Hypothalamus (tissue), 51 donors: Measurements from ENCODE around the gene BTBD6.
A peak's percentile ranks its signal among the peaks of the same experiment; 100 is the strongest.

Experiments
- DNase-seq, 51 donors: peaks; one replicate each; lab custom pipeline; 2025; lab: John Stamatoyannopoulos, UW

BTBD6 gene

DNA sequence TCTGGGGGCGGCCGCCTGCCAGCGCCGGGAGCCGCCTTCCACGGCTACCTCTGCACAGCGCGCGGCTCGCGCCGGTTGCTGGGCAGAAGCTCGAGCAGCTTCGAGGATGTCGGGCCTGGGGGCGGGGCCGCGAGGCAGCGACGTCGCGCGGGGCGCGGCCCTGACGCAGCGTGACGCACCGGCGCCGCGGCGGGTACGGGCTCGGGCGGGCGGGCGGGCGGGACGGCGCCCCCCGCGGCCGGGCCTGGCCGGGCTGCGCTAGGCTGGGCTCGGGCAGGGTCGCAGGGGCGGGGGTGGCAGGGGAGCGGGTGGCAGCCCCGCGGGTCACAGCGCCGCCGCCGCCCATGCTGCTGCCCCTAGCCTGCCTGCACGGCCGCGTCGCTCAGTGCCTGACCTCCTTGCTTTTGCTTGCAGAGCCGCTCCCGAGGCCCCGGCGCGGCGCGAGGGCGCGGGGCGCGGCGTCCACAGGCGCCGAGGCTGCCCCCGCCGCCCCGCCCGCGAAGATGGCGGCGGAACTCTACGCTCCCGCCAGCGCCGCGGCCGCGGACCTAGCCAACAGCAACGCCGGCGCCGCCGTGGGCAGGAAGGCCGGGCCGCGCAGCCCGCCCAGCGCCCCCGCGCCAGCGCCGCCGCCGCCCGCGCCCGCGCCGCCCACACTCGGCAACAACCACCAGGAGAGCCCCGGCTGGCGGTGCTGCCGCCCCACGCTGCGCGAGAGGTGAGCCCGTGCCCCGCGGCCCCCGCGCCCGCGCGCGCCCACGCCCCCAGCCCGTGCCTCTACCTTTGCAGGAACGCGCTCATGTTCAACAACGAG lies at the start of gene BTBD6:
BTBD6 (plus strand) TSS at position 166 of the 814 bp plus-strand sequence; CDS start at position 345, 179 bp downstream.
- DNase-seq, result peak in 49 of 51 donors; percentile 22 to 90 (median 66)

DNA sequence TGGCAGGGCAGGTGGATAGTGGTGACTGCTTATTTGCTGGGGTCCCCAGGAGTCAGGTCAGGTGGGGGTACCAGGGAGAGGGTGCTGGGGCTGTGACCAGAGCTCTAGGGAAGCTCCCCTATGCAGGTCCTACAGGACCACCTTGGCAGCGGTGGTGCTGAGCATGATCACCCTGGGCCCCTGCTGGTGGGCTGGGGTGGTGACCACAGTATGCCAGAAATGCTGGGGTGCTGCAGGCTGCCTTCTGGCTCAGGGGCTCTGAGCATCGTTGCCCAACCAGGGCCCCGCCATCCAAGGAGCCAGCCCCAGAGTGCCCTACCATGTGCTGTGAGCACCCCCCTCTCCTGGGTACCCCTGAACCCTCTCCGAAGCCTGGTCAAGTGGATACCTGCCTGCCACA lies 49.7 kb upstream of the BTBD6 start:
- DNase-seq, result no peak

DNA sequence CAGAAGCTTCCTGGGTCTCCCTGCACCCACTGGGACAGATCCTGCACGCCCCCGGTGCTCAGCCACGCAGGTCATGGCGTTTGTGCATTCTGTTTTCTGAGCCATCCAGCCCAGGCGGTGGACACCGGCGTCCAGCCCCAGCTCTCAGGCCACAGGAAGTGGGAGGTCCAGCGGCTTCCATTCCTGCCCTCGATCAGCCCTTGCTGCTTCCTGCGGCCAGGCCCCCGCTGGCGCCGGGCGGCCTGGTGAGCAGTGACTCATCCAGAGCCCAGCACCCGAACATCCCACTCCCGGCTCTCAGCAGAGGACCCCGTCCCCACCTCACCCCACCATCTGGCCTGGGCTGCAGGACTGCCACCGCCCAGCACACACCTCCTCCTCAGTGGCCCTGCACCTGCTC lies 49.2 kb upstream of the BTBD6 start:
- no peak for DNase-seq

DNA sequence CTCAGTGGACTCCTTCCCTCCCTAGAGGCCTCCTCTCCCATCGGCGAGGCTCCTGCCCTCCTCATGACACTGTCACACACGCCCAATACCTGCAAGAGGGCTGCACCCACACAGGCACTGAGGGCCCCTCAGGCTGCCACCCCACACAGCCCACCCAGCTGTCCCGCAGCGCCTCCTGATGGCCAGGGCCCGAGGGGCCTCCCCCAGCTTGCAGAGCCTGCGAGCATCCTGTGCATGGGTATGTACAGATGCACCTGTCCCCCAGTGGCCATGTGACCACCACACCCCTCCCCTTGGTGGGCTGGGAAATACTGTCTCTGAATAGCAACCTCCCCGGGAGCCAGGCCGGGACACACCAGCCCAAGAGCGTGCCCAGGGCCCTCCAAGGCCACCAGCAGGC lies 48.3 kb upstream of the BTBD6 start:
- no peak for DNase-seq

DNA sequence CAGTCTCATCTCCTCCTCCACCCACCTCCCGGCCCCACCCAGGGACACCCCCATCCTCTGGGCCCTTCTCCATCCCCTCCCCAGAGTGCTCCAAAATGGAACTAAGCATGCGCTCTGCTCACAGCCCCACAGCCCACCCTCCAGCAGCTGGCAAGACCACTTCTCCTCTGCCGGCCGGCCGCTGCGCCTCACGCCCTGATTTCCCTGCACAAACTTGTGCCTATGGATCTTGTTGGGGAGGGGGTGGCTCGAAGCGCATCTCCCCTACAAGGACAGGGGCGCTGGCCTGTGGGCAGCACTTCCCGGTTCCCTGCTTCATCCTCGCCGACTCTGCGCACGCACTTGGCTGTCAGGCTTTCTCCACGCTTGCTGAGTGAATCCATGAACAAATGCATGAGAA lies 47.7 kb upstream of the BTBD6 start:
- DNase-seq, result no peak

DNA sequence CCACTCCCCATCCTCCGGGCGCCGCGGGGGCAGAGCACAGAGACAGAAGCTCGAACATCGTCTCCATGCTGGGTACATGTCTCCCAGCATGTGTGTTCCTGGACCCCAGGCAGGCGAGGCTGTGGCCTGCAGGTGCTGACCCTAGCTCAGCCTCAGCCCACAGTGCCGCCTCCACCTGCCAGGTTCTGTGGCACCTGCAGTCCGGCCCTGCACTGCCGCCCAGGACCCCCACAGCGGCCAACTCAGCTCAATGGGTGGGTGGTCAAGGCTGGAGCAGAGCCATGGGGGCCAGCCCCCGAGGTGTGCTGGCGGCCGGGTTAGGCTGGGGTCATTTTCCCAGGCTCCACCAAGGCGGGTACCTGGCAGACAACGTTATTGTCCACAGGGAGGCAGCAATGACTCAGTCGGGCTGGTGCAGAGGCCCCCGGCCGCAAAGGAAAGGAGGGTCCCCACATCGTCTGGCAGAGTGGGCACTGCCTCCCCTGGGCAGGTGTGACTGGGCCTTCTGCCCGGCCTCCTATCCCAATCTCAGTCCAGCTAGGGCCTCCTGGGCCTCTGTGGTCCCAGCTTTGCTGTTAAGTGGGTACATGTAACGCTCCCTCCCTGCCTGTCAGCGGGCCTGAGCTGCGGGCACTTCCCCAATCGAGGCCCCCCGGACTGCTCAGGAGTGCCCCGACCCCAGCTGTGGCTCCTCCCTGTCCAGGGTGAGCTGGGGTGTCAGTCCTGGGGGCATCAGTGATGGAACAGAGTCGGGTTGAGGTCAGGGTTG lies 47.0 kb upstream of the BTBD6 start:
- peak in 1 of 51 donors; percentile 25 for DNase-seq

DNA sequence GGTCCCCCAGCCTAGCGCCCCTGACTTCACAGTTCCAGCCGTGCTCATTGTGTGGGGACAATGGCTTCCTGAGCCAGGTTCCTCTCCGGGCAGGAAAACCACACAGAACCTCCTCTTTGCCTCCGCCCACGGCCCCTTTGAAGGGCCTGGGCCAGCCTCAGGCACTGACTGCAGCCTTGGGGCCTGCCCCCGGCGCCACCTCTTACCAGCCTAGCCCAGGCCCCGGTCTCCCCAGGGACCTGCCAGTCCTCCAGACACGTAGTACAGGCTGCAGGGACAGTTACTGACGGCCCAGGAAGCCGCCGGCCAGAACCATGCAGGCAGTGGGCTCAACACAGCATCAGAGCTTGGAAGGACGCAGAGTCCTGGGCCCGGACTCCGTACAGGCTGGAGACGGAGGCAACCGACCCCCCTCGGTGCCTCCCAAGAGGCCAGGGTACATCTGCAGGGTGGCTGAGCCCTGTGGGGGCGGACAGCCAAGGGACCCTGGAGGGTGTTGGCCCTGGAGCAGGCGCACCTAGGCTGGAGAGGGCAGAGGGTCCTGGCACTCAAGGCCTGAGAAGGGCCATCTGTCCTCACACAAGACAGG lies 46.3 kb upstream of the BTBD6 start:
- DNase-seq, result peak in 2 of 51 donors; percentile 1 to 14

DNA sequence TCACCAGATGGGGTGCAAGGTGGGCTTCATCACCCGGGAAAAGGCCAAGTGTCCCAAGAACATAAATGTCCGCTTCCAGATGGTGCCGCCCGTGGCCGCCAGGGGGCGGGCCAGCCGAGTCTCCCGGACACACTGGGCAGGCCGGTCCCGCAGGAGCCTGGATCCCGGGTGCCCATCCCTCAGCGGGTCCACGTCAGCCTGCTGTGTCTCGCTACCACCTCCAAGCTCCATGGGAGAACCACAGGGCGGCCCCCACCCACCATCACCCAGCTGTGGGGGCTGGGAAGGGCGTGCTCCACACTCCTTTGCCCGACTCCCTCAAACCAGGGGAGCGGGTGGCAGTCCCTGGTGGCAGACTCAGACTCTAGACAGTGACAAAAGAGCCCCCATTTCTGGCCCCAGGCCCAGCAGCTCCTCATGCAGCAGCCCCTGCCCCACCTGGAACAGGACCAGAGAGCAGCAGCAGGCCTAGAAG lies 45.2 kb upstream of the BTBD6 start:
- peak in 46 of 51 donors; percentile 16 to 86 (median 56) for DNase-seq

DNA sequence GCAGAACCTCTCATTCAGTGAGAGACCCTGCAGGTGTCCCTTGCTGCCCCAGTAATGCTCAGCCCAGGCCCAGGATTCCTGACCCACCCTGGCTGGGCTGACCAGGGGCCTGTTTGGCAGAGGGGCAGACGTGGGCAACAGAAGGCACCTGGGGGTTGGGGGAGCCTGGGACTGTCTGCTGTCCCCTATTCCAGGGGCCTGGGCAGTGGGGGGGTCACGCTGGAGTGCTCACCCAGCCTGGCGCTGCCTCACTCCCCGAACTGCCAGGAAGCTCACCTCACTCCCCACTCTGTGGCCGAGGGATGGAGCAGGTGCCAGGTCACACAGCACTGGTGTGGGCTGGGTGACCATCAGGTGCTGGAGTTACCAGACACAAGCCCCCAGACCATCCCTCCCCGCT lies 44.6 kb upstream of the BTBD6 start:
- no peak for DNase-seq

DNA sequence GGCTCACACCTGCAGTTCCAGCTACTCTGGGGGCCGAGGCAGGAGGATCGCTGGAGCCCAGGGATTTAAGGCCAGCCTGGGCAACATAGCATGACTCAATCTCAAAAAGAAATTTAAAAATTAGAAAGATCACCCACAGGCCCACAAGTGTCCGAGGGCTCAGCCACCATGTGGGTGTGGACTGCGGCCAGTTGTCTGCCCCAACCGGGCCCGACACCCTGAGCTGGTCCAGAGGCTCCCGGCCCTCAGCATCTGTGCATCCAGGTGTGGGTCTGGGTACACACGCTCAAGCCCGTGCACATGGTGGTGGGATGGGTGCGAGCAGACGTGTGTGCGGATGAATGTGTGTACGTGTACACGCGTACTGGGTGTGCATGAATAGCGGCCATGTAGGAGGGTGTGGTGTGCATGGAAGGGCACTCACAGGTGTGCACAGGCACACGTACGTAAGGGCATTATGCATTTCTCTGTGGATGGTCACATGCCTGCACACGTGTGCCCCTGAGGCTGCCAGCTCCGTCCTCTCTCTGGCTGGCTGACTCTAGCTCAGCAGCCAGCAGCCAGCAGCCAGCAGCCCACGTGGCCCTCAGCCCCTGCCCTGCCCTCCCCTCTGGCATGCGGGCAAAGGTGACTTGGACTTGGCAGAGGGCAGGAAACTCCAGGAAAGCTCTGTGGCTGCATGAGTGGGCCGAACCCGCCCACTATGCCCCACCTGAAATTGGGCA lies 44.0 kb upstream of the BTBD6 start:
- DNase-seq, result peak in 36 of 51 donors; percentile 14 to 77 (median 56)

DNA sequence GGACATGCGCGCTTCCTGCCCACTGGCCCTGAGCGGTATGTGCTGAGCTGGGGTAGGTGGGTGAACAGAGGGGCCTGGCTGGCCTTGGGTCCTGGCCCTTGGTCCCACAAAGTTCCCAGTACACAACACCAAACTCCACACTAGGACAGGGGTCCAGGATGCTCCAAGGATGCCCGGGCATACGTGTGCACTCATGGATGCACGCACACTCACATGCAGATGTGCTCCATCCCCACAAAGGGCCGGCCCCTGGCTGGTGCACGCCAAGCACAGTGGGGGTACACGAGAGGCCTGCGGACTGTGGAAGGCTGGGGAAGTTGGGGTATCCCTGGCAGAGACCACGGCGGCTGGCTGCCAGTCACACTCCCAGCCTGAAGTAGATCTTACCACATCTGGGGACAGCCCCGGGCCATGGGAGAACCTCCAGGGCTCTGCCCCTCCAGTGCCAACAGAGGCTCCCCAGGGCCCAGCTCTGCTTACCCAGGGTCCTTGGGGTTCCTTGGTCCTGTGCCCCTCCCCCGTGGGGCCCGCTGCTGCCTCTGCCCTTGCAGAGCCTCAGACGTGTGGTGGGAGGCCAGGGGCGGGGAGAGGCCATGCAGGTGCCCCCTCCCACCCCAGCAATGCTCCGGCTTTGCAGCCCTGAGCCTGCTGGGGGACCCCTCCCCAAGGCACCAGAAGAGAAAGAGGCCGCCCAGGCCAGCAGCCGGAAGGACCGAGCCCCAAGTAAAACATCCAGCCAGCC lies 43.2 kb upstream of the BTBD6 start:
- DNase-seq, result no peak

DNA sequence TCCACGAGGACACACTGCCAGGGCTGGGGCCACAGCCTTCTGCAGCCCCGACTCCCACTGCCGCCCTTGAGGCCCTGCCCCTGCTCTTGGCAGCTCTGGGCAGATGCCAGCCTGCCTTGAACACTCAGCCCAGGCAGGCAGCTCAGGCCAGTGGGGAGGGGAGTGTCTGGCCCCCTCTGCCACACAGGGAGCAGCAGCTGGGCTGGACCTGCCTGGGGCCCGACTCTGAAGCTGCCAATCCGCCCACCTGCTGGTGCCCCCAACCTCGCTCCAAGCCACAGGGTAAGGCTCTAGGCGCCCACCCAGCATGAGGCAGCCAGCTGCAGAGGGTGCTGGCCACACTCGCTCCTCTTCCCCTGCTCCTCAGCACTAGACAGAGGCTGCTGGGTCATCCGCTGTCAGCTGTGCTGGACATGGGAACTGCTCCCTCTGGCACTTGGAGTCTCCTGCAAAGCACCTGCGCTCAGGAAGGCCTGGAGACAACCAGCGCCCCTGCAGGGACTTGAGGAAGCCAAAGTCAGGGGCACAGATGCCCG lies 42.6 kb upstream of the BTBD6 start:
- peak in 5 of 51 donors; percentile 12 to 52 (median 27) for DNase-seq

DNA sequence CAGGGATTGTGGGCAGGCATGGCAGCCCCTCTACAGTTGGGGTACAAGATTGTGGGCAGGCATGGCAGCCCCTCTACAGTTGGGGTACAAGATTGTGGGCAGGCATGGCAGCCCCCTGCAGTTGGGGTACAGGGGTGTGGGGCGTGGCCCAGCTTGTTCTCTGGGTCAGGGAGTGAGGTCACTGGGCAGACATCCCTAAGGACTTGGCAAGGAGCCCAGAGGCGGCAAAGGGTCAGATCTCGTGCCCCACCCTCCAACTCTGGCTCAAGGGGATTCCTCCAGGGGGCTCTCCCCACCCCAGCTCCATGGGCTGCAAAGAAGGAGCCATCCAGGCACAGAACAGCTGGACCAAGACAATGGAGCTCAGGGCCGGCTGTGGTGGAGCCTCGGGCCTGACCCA lies 41.5 kb upstream of the BTBD6 start:
- peak in 2 of 51 donors; percentile 1 to 14 for DNase-seq

DNA sequence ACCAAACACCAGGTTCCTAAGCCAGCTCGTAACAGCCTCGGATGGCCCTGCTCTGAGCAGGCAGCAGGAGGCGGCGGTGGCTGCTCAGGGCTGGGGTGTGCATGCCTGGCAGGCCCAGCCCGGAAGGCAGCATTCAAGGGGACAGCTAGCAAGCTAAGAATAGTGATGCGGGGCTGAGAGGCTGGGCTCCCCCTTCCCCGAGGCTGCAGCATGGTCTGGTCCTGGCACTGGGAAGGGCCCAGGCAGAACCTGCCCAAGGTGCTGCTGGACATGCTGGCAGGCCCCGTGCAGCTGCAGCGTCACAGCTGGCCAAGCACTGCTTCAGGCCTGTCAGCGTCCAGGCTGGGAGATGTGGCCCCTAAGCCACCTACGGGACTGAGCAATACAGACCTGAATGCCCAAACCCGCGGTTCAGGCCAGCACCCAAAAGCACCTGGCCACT lies 40.9 kb upstream of the BTBD6 start:
- DNase-seq, result no peak

DNA sequence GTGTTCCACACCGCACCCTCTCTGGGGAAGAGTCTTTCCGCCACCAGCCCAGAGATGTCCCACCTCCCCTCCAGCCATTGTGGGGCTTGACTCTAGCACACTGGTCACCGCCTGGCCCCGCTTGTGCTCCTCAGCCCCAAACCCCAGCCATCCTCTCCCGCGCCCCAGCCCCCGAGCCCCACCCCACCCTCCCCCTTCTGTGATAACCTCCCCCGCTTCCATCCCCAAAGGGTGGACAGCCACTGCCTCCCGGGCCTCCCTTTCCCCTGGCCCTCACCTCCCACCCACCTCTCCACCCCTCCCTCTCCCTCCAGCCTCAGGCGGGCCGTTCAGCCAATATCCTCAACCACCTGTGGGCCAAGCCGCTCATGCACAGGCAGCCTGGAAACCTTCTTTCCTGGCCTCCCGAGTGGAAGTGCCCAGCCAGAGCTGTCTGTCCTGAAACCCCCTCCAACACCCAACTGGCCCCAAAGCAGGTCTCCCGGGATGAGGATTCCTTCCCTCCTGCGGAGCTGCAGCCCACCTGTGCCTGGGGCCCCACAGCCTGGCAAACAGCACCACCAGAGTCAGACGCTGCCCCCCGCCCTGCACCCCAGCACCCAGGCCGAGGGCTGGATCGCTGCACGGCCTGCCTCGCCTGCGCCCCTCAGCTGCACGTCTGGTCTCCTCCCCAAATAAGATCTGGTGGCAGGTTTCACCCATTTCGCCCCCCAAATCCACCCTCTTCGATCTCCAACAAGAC lies 40.2 kb upstream of the BTBD6 start:
- no peak for DNase-seq

DNA sequence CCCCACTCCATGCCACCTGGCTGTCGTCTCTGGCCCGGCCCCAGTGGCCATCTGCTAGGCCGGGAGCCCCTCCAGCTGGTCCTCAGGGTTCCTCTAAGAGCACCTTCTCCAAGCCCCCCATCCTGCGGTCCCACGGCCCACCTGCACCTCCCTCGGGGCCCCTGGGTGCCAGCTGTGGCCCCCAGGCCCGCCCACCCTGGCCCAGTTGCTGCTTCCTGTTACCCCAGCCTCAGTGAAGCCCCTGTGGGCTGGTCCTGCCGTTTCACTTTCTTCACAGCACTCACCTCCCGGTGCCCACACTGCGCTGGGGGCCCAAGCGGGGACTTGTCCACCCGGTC lies 39.6 kb upstream of the BTBD6 start:
- DNase-seq, result no peak

DNA sequence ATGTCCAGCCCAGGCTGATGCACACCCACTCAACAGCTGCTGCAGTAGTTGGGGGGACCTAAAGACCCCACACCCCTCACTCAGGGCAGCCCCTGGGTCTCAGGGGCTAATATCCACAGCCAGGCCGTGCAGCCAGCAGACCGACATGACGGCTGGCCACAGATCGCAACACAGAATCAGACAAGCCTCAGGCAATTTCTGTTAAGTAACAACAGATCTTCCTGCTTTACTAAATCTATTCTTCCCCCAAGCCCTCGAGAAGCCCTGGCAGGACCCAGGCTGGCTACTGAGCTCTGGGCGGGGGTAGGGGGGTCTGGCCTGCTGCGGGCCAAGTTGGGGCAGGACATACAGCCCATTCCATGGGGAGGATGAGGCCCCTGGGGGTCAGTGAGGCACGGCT lies 39.2 kb upstream of the BTBD6 start:
- no peak for DNase-seq

DNA sequence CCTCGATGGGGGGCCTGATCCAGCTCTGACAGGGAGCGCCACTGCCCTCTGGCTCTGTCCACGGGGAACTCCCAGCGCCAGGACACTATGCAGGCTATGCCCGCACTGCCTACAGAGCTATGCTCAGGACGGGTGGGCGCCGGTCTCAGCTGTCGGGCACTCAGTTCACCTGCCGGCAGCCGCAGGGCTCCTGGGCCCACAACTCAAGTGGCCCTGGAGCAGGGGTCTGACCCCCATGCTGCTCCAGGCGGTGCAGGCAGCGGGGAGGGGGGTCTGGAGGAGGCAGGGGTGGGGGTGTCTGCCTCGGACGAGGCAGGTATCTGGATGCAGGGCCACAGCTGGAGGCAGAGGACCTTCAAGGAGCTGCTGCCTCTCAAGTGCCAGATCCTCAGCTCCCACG lies 38.7 kb upstream of the BTBD6 start:
- no peak for DNase-seq
